HG03159 (cell line): ENCODE measurements around the gene METTL24.
"Not testable (repeated sequence)": the region's sequence is repeated elsewhere in the genome, so short reads cannot be mapped to it uniquely, and the experiment has no call there.

Experiments used
- ATAC-seq: cut with Tn5 transposase; IDR thresholded peaks from one replicate; pipeline ENCODE4 v1.9.1; 2021; ENCODE audit warnings: mild to moderate bottlenecking, moderate library complexity; ENCODE audit not compliant: unreplicated experiment

The METTL24 gene

GRCh38 chr6:110318971-110319370 is 39.2 kb downstream of the METTL24 start:
- ATAC-seq = no peak

GRCh38 chr6:110317646-110318045 is 40.5 kb downstream of the METTL24 start:
- no peak for ATAC-seq

- ATAC-seq = no peak
These were observed 41.0 kb downstream of the METTL24 start for GRCh38 chr6:110317189-110317588.

- no peak for ATAC-seq
These were observed 42.2 kb downstream of the METTL24 start for GRCh38 chr6:110315869-110316398.

- no peak for ATAC-seq
These were observed 42.8 kb downstream of the METTL24 start for GRCh38 chr6:110315207-110315868.

GRCh38 chr6:110310861-110311446 is 47.2 kb downstream of the METTL24 start:
- ATAC-seq = no peak

- not testable (repeated sequence) for ATAC-seq
These were observed 48.7 kb downstream of the METTL24 start for GRCh38 chr6:110309432-110309831.

- no peak for ATAC-seq
These were observed 50.8 kb downstream of the METTL24 start for GRCh38 chr6:110307368-110307767.

- ATAC-seq = not testable (repeated sequence)
These were observed 52.3 kb downstream of the METTL24 start for GRCh38 chr6:110305832-110306231.

GRCh38 chr6:110303692-110304091 is 54.5 kb downstream of the METTL24 start:
- ATAC-seq = not testable (repeated sequence)

GRCh38 chr6:110298916-110299315 is 59.2 kb downstream of the METTL24 start:
- no peak for ATAC-seq

- no peak for ATAC-seq
These were observed 59.7 kb downstream of the METTL24 start for GRCh38 chr6:110298411-110298810.

- ATAC-seq = no peak
These were observed 61.7 kb downstream of the METTL24 start for GRCh38 chr6:110296241-110297025.

GRCh38 chr6:110295451-110296165 is 62.5 kb downstream of the METTL24 start:
- ATAC-seq = no peak

- ATAC-seq = no peak
These were observed 70.4 kb downstream of the METTL24 start for GRCh38 chr6:110287462-110288341.

GRCh38 chr6:110285306-110286060 is 72.7 kb downstream of the METTL24 start:
- no peak for ATAC-seq

- no peak for ATAC-seq
These were observed 73.3 kb downstream of the METTL24 start for GRCh38 chr6:110284855-110285254.

GRCh38 chr6:110283657-110284056 is 74.5 kb downstream of the METTL24 start:
- ATAC-seq = no peak

GRCh38 chr6:110282412-110282811 is 75.7 kb downstream of the METTL24 start:
- no peak for ATAC-seq
